GM19023 (cell line): Measurements from ENCODE around the gene KRTAP9-8.
"Not testable (repeated sequence)": the region's sequence is repeated elsewhere in the genome, so short reads cannot be mapped to it uniquely, and the experiment has no call there.

Source experiments
- ATAC-seq: cut with Tn5 transposase; IDR thresholded peaks from one replicate; pipeline ENCODE4 v1.9.1; 2021; ENCODE audit warnings: mild to moderate bottlenecking, moderate library complexity; ENCODE audit not compliant: unreplicated experiment

Gene KRTAP9-8

GRCh38 chr17:41255381-41256290 is 17.8 kb downstream of the KRTAP9-8 start, which contains the start of gene KRTAP9-9:
KRTAP9-9 (plus strand) TSS chr17:41255384.
- ATAC-seq, result not testable (repeated sequence)

- ATAC-seq, result no peak
Observed at GRCh38 chr17:41256291-41256685, 18.5 kb downstream of the KRTAP9-8 start.

- ATAC-seq, result no peak
Observed at GRCh38 chr17:41258406-41258805, 20.6 kb downstream of the KRTAP9-8 start.

- ATAC-seq, result no peak
Observed at GRCh38 chr17:41263212-41263611, 25.4 kb downstream of the KRTAP9-8 start.

GRCh38 chr17:41264599-41264998 is 26.8 kb downstream of the KRTAP9-8 start:
- ATAC-seq, result no peak

- no peak for ATAC-seq
Observed at GRCh38 chr17:41265078-41265477, 27.3 kb downstream of the KRTAP9-8 start, which contains the start of gene KRTAP9-6. KRTAP9-6 (plus strand) TSS chr17:41265378; CDS start chr17:41265378, 0 bp downstream.

GRCh38 chr17:41267711-41268110 is 29.9 kb downstream of the KRTAP9-8 start:
- no peak for ATAC-seq

GRCh38 chr17:41271323-41271722 is 33.5 kb downstream of the KRTAP9-8 start:
- not testable (repeated sequence) for ATAC-seq

- ATAC-seq, result no peak
Observed at GRCh38 chr17:41271858-41272257, 34.1 kb downstream of the KRTAP9-8 start.

GRCh38 chr17:41275648-41276190 is 37.9 kb downstream of the KRTAP9-8 start, which contains the start of gene KRTAP9-7:
KRTAP9-7 (plus strand) TSS chr17:41275698; CDS start chr17:41275698, 0 bp downstream.
- not testable (repeated sequence) for ATAC-seq

- no peak for ATAC-seq
Observed at GRCh38 chr17:41278176-41278955, 40.6 kb downstream of the KRTAP9-8 start.

GRCh38 chr17:41284043-41284442 is 46.2 kb downstream of the KRTAP9-8 start:
- ATAC-seq, result no peak

GRCh38 chr17:41284546-41284945 is 46.7 kb downstream of the KRTAP9-8 start:
- ATAC-seq, result no peak

GRCh38 chr17:41287050-41287449 is 49.3 kb downstream of the KRTAP9-8 start:
- no peak for ATAC-seq
